Stimulated activated CD4-positive, alpha-beta T cell treated with anti-CD3 and anti-CD28 coated beads, Interleukin-1b, Interleukin-23, amount 100 ng/mL, for 4 hours (primary cell): ENCODE measurements around the gene ZNF791.
"Not testable (repeated sequence)": the region's sequence is repeated elsewhere in the genome, so short reads cannot be mapped to it uniquely, and the experiment has no call there.

Experiments used
- DNase-seq, 2 donors: peaks; one replicate each; pipeline ENCODE4 v3.0.0-alpha.2; 2020; ENCODE audit warnings: low read depth in 2 of 2

Gene ZNF791

GRCh38 chr19:12667731-12668302 is 57.1 kb downstream of the ZNF791 start:
- no peak for DNase-seq

GRCh38 chr19:12668346-12668745 is 57.6 kb downstream of the ZNF791 start:
- DNase-seq = no peak

- DNase-seq = peak; percentile 51 to 59
Observed at GRCh38 chr19:12668932-12669269, 58.2 kb downstream of the ZNF791 start.

GRCh38 chr19:12669270-12670158 is 58.8 kb downstream of the ZNF791 start:
- DNase-seq = peak; percentile 63 to 70

GRCh38 chr19:12670159-12670928 is 59.6 kb downstream of the ZNF791 start:
- DNase-seq = no peak

GRCh38 chr19:12672744-12673143 is 62.0 kb downstream of the ZNF791 start:
- DNase-seq = no peak

GRCh38 chr19:12675399-12675798 is 64.7 kb downstream of the ZNF791 start:
- DNase-seq = no peak

- DNase-seq = no peak
Observed at GRCh38 chr19:12675940-12676339, 65.2 kb downstream of the ZNF791 start.

- DNase-seq = peak; percentile 84 to 85
Observed at GRCh38 chr19:12676384-12676792, 65.7 kb downstream of the ZNF791 start.

- no peak for DNase-seq
Observed at GRCh38 chr19:12676928-12677327, 66.2 kb downstream of the ZNF791 start.

GRCh38 chr19:12678039-12678438 is 67.3 kb downstream of the ZNF791 start:
- DNase-seq = not testable (repeated sequence)

GRCh38 chr19:12680034-12680433 is 69.3 kb downstream of the ZNF791 start:
- no peak for DNase-seq

GRCh38 chr19:12681074-12681987 is 70.6 kb downstream of the ZNF791 start, which contains the start of gene DHPS:
Gene DHPS (minus strand): TSS chr19:12681880. CDS start chr19:12681766, 114 bp downstream.
- peak; percentile 79 to 81 for DNase-seq
